ENCODE measurements around the gene SLC38A6. TPM values are rescaled to one million over a fixed set of nuclear protein-coding genes. Genes with fewer than 3 reads are reported as not detected.

SLC38A6 gene
- total and polyA plus RNA-seq, 9 of the 15 experiments (the other 6 are each of a cell fraction or from before 2014, with no cell fraction given): 9.8 to 40.3 (median 17.6) TPM

DNA sequence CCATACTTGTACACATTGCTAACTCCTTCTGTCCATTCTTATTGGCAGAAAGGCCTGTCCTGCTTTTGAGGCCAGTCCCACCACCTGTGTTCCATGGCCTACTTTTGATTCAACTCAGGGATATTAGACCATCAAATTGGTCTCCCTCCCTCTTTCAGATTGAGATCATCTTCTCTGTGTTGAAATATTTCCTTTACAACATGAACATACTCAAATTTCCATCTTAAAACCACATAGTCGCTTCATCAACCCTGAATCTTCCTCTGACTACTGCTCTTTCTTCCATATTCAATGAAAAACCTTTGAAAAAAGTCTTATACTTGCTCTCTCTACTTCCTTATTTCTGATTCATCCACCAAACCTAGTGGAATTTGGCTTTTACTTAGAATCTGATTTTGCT is 35.1 kb upstream of the SLC38A6 start (continued):
- TF ChIP-seq SP2 (IDR thresholded peaks at IDR 0.05; ENCODE audit: extremely low read depth, low read depth, low read length, poor library complexity, severe bottlenecking) (no peak), BACH1 (tag; IDR thresholded peaks at IDR 0.05) (no peak), DIDO1 (tag; IDR thresholded peaks at IDR 0.05; ENCODE audit: low read depth) (no peak), GABPB2 (CRISPR knock-in tag; conservative IDR thresholded peaks at IDR 0.05) (no peak), RBM17 (IDR thresholded peaks at IDR 0.05; ENCODE audit: borderline replicate concordance, low read depth, low read length) (no peak)
- TF ChIP-seq, protein P1, sequence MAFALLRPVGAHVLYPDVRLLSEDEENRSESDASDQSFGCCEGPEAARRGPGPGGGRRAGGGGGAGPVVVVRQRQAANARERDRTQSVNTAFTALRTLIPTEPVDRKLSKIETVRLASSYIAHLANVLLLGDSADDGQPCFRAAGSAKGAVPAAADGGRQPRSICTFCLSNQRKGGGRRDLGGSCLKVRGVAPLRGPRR (CRISPR knock-in tag; IDR thresholded peaks at IDR 0.05): no peak
- TF ChIP-seq, protein P2, sequence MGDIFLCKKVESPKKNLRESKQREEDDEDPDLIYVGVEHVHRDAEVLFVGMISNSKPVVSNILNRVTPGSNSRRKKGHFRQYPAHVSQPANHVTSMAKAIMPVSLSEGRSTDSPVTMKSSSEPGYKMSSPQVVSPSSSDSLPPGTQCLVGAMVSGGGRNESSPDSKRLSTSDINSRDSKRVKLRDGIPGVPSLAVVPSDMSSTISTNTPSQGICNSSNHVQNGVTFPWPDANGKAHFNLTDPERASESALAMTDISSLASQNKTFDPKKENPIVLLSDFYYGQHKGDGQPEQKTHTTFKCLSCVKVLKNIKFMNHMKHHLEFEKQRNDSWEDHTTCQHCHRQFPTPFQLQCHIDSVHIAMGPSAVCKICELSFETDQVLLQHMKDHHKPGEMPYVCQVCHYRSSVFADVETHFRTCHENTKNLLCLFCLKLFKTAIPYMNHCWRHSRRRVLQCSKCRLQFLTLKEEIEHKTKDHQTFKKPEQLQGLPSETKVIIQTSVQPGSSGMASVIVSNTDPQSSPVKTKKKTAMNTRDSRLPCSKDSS (IDR thresholded peaks at IDR 0.05; ENCODE audit: low read depth, partially characterized antibody): no peak
- TF ChIP-seq, protein P3, sequence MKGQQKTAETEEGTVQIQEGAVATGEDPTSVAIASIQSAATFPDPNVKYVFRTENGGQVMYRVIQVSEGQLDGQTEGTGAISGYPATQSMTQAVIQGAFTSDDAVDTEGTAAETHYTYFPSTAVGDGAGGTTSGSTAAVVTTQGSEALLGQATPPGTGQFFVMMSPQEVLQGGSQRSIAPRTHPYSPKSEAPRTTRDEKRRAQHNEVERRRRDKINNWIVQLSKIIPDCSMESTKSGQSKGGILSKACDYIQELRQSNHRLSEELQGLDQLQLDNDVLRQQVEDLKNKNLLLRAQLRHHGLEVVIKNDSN (CRISPR knock-in tag; IDR thresholded peaks at IDR 0.05): no peak
- TF ChIP-seq, protein P4, sequence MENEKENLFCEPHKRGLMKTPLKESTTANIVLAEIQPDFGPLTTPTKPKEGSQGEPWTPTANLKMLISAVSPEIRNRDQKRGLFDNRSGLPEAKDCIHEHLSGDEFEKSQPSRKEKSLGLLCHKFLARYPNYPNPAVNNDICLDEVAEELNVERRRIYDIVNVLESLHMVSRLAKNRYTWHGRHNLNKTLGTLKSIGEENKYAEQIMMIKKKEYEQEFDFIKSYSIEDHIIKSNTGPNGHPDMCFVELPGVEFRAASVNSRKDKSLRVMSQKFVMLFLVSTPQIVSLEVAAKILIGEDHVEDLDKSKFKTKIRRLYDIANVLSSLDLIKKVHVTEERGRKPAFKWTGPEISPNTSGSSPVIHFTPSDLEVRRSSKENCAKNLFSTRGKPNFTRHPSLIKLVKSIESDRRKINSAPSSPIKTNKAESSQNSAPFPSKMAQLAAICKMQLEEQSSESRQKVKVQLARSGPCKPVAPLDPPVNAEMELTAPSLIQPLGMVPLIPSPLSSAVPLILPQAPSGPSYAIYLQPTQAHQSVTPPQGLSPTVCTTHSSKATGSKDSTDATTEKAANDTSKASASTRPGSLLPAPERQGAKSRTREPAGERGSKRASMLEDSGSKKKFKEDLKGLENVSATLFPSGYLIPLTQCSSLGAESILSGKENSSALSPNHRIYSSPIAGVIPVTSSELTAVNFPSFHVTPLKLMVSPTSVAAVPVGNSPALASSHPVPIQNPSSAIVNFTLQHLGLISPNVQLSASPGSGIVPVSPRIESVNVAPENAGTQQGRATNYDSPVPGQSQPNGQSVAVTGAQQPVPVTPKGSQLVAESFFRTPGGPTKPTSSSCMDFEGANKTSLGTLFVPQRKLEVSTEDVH (IDR thresholded peaks at IDR 0.05; ENCODE audit: low read depth, partially characterized antibody): no peak

All from K562 (cell line).